Brain microvascular endothelial cell (primary cell): Measurements from ENCODE around the gene MEAK7.
A peak's percentile ranks its signal among the peaks of the same experiment; 100 is the strongest.

Source experiments
- DNase-seq: peaks from one replicate; pipeline ENCODE4 v3.0.0-alpha.2; 2020
- H3K27ac ChIP-seq: fragments of 250-450 bp; sonication (Bioruptor Pico); 2 replicates; pipeline ENCODE4 v1.5.1; 2020; ENCODE audit warnings: mild to moderate bottlenecking, moderate library complexity
- H3K27me3 ChIP-seq: fragments of 250-450 bp; sonication (Bioruptor Pico); replicated peaks from 2 replicates; pipeline ENCODE4 v1.5.1; 2020; ENCODE audit warnings: mild to moderate bottlenecking
- H3K36me3 ChIP-seq: fragments of 250-450 bp; sonication (Bioruptor Pico); replicated peaks from 2 replicates; pipeline ENCODE4 v1.5.1; 2020; ENCODE audit warnings: mild to moderate bottlenecking
- H3K4me3 ChIP-seq: 2 replicates; pipeline ENCODE4 v1.5.1; 2011; ENCODE audit warnings: low read depth, mild to moderate bottlenecking, control low read depth, low read length, moderate library complexity
- CTCF ChIP-seq: IDR thresholded peaks from 2 replicates; pipeline ENCODE4 v1.5.1; 2011; ENCODE audit warnings: low read depth, mild to moderate bottlenecking, moderate library complexity, low read length, control low read depth, inconsistent platforms; ENCODE audit errors: missing control alignments
- in situ Hi-C: cut with HindIII; loops from 2 replicates; pipeline ENCODE4 v1.10.0; 2017; ENCODE audit warnings: low sequenced_read_pairs, low pct_ligation_motif_present

Gene MEAK7

GRCh38 chr16:84501077-84501735 is 3.3 kb downstream of the MEAK7 start:
- Histone ChIP-seq H3K4me3 (no peak overlapping the region), H3K27ac (no peak overlapping the region), H3K36me3 (peaks cover 30% of the 10 kb centered on the region), H3K27me3 (no peaks in the 10 kb centered on the region)
- in situ Hi-C loops, result no loop called here
- peak; percentile 17 for DNase-seq
- TF ChIP-seq CTCF, result no peak

GRCh38 chr16:84500531-84500930 is 3.9 kb downstream of the MEAK7 start:
- in situ Hi-C loops, result no loop called here
- Histone ChIP-seq H3K27ac (no peak overlapping the region), H3K4me3 (no peak overlapping the region), H3K27me3 (no peaks in the 10 kb centered on the region), H3K36me3 (peaks cover 36% of the 10 kb centered on the region)
- TF ChIP-seq CTCF, result no peak
- DNase-seq, result no peak

GRCh38 chr16:84499638-84500037 is 4.8 kb downstream of the MEAK7 start:
- TF ChIP-seq CTCF, result no peak
- no peak overlapping the region for H3K27ac ChIP-seq
- no peaks in the 10 kb centered on the region for H3K27me3 ChIP-seq
- peaks cover 45% of the 10 kb centered on the region for H3K36me3 ChIP-seq
- no peak for DNase-seq
- in situ Hi-C loops, result no loop called here
- H3K4me3 ChIP-seq, result no peak overlapping the region

GRCh38 chr16:84498859-84499620 is 5.4 kb downstream of the MEAK7 start:
- TF ChIP-seq CTCF, result no peak
- H3K4me3 ChIP-seq, result no peak overlapping the region
- H3K27ac ChIP-seq, result no peak overlapping the region
- DNase-seq, result no peak
- H3K27me3 ChIP-seq, result no peaks in the 10 kb centered on the region
- in situ Hi-C loops, result no loop called here
- peaks cover 51% of the 10 kb centered on the region for H3K36me3 ChIP-seq

GRCh38 chr16:84498223-84498610 is 6.2 kb downstream of the MEAK7 start:
- H3K27ac ChIP-seq, result no peak overlapping the region
- DNase-seq, result no peak
- H3K27me3 ChIP-seq, result no peaks in the 10 kb centered on the region
- in situ Hi-C loops, result no loop called here
- H3K4me3 ChIP-seq, result no peak overlapping the region
- no peak for TF ChIP-seq CTCF
- peaks cover 55% of the 10 kb centered on the region for H3K36me3 ChIP-seq
